Mammary epithelial cell (primary cell): Measurements from ENCODE around the gene SIX5.

Experiments
- EZH2 ChIP-seq: IDR thresholded peaks from 2 replicates; pipeline ENCODE4 v1.6.1; 2012; ENCODE audit warnings: low read length, inconsistent platforms, borderline replicate concordance
- TF ChIP-seq, protein P1 (sequence below), 2 donors: IDR thresholded peaks in 1 of 2; conservative IDR thresholded peaks in 1 of 2; 2 replicates each; pipeline ENCODE4 v1.5.1; 2011 to 2012; ENCODE audit warnings: inconsistent platforms in 2 of 2, low read length in 2 of 2, mild to moderate bottlenecking in 2 of 2, control low read depth in 1 of 2, low read depth in 1 of 2; ENCODE audit not compliant: insufficient read depth in 1 of 2; ENCODE audit errors: extremely low read depth in 1 of 2

DNA sequence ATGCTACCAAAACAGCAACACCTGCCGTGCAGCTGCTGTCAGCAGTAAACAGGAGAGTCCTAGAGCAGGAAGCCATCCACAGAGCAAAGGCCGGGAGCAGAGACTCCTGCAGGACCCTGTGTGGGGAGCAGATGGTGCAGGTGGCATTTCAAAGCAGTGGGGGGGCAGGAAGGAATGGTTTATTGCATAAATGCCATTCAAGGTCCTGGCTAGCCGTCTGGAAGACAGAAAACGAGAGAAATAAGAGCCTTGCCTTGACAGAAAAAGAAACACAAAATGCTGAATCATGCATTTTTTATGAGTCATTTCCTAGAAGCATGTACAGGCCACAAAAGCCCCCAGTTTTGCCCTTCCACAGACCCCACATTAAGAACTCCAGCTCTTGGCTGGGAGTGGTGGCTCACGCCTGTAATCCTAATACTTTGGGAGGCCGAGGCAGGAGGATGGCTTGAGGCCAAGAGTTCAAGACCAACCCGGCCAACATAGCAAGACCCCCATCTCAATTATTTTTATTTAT is 40.6 kb upstream of the SIX5 start:
- TF ChIP-seq, protein P1, sequence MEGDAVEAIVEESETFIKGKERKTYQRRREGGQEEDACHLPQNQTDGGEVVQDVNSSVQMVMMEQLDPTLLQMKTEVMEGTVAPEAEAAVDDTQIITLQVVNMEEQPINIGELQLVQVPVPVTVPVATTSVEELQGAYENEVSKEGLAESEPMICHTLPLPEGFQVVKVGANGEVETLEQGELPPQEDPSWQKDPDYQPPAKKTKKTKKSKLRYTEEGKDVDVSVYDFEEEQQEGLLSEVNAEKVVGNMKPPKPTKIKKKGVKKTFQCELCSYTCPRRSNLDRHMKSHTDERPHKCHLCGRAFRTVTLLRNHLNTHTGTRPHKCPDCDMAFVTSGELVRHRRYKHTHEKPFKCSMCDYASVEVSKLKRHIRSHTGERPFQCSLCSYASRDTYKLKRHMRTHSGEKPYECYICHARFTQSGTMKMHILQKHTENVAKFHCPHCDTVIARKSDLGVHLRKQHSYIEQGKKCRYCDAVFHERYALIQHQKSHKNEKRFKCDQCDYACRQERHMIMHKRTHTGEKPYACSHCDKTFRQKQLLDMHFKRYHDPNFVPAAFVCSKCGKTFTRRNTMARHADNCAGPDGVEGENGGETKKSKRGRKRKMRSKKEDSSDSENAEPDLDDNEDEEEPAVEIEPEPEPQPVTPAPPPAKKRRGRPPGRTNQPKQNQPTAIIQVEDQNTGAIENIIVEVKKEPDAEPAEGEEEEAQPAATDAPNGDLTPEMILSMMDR (conservative IDR thresholded peaks at IDR 0.05 in 1 of 2, IDR thresholded peaks at IDR 0.05 in 1 of 2; ENCODE audit: extremely low read depth in 1 of 2, insufficient read depth in 1 of 2, low read depth in 1 of 2, low read length in 2 of 2), result no peak
- no peak for TF ChIP-seq EZH2
